Daoy (cell line): ENCODE results near the gene ENOX2. TPM values are rescaled to one million over a fixed set of nuclear protein-coding genes. Genes with fewer than 3 reads are reported as not detected.
"Not testable (repeated sequence)": the region's sequence is repeated elsewhere in the genome, so short reads cannot be mapped to it uniquely, and the experiment has no call there.

Experiments used
- DNase-seq: peaks from one replicate; pipeline ENCODE4 v3.0.0-alpha.2; 2015; ENCODE audit warnings: low read depth
- total RNA-seq: library from RNA; depleted of rRNA; stranded (reverse); fragments of >200 nt; shearing (Covaris generic); gene quantifications from 2 replicates; pipeline ENCODE4 v1.2.3, GENCODE V29; 2014

ENOX2 gene
- total RNA-seq, 1 experiment from 2014 or later = 8.3 TPM

GRCh38 chrX:130827648-130828047, 75.4 kb downstream of the ENOX2 start:
- no peak for DNase-seq

GRCh38 chrX:130826249-130826648, 76.8 kb downstream of the ENOX2 start:
- no peak for DNase-seq

- DNase-seq = no peak
Measured at GRCh38 chrX:130825525-130825924, 77.5 kb downstream of the ENOX2 start.

GRCh38 chrX:130819367-130819766, 83.6 kb downstream of the ENOX2 start:
- not testable (repeated sequence) for DNase-seq

- DNase-seq = not testable (repeated sequence)
Measured at GRCh38 chrX:130813932-130814331, 89.1 kb downstream of the ENOX2 start.

- DNase-seq = no peak
Measured at GRCh38 chrX:130810561-130810960, 92.4 kb downstream of the ENOX2 start.

GRCh38 chrX:130805903-130806302, 97.1 kb downstream of the ENOX2 start:
- DNase-seq = no peak

GRCh38 chrX:130803537-130803936, 99.5 kb downstream of the ENOX2 start:
- no peak for DNase-seq

GRCh38 chrX:130801901-130802300, 101.1 kb downstream of the ENOX2 start:
- no peak for DNase-seq

- DNase-seq = peak; percentile 3
Measured at GRCh38 chrX:130799393-130799792, 103.6 kb downstream of the ENOX2 start.

- no peak for DNase-seq
Measured at GRCh38 chrX:130793975-130794374, 109.0 kb downstream of the ENOX2 start.

GRCh38 chrX:130791870-130792269, 111.1 kb downstream of the ENOX2 start:
- not testable (repeated sequence) for DNase-seq

- DNase-seq = no peak
Measured at GRCh38 chrX:130789793-130790192, 113.2 kb downstream of the ENOX2 start.

GRCh38 chrX:130788786-130789581, 114.0 kb downstream of the ENOX2 start:
- no peak for DNase-seq

- DNase-seq = no peak
Measured at GRCh38 chrX:130786030-130786429, 117.0 kb downstream of the ENOX2 start.

GRCh38 chrX:130778773-130779172, 124.2 kb downstream of the ENOX2 start:
- DNase-seq = no peak

GRCh38 chrX:130775849-130776248, 127.2 kb downstream of the ENOX2 start:
- DNase-seq = no peak

- no peak for DNase-seq
Measured at GRCh38 chrX:130772776-130773143, 130.2 kb downstream of the ENOX2 start.

- DNase-seq = peak; percentile 53
Measured at GRCh38 chrX:130772105-130772775, 130.8 kb downstream of the ENOX2 start.

- no peak for DNase-seq
Measured at GRCh38 chrX:130771648-130772047, 131.4 kb downstream of the ENOX2 start.

- DNase-seq = peak; percentile 42
Measured at GRCh38 chrX:130771230-130771629, 131.8 kb downstream of the ENOX2 start.

GRCh38 chrX:130770615-130771014, 132.4 kb downstream of the ENOX2 start:
- DNase-seq = peak; percentile 63

GRCh38 chrX:130769835-130770234, 133.2 kb downstream of the ENOX2 start:
- no peak for DNase-seq
